Measurements from ENCODE around the gene C10orf71.

Gene C10orf71

DNA sequence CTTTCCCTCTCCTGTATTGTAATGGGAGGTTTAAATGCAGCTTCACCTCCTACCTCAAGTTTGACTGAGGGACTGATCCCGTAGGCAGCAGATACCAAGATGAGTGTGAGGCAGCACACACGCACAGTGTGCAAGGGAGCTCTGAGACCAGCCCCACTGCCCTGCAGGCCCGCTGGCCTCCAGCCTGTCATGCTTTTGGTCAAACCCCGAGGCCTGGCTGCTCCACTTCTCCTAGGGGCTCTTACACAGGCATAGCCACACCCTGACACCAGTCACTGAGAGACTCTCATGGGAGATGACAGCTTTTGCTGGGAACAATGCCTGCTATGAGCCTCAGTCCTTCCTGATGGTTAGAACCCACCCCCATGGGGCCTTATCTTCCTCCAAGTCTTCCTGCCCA, 69.3 kb downstream of the C10orf71 start:
- H3K27me3 ChIP-seq (replicated peaks; ENCODE audit: control insufficient read depth, insufficient read depth, low read length) = peaks cover 2% of the 10 kb centered on the region
- TF ChIP-seq, protein P1, sequence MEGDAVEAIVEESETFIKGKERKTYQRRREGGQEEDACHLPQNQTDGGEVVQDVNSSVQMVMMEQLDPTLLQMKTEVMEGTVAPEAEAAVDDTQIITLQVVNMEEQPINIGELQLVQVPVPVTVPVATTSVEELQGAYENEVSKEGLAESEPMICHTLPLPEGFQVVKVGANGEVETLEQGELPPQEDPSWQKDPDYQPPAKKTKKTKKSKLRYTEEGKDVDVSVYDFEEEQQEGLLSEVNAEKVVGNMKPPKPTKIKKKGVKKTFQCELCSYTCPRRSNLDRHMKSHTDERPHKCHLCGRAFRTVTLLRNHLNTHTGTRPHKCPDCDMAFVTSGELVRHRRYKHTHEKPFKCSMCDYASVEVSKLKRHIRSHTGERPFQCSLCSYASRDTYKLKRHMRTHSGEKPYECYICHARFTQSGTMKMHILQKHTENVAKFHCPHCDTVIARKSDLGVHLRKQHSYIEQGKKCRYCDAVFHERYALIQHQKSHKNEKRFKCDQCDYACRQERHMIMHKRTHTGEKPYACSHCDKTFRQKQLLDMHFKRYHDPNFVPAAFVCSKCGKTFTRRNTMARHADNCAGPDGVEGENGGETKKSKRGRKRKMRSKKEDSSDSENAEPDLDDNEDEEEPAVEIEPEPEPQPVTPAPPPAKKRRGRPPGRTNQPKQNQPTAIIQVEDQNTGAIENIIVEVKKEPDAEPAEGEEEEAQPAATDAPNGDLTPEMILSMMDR (IDR thresholded peaks at IDR 0.05; ENCODE audit: insufficient read depth, low read length, poor library complexity, severe bottlenecking) = no peak
- H3K4me3 ChIP-seq (replicated peaks; ENCODE audit: low read depth, low read length) = no peak overlapping the region
- DNase-seq (ENCODE audit: extremely low read depth, insufficient read length) = no peak
- no peaks in the 10 kb centered on the region for H3K36me3 ChIP-seq (ENCODE audit: control insufficient read depth, insufficient read depth, low read length)

DNA sequence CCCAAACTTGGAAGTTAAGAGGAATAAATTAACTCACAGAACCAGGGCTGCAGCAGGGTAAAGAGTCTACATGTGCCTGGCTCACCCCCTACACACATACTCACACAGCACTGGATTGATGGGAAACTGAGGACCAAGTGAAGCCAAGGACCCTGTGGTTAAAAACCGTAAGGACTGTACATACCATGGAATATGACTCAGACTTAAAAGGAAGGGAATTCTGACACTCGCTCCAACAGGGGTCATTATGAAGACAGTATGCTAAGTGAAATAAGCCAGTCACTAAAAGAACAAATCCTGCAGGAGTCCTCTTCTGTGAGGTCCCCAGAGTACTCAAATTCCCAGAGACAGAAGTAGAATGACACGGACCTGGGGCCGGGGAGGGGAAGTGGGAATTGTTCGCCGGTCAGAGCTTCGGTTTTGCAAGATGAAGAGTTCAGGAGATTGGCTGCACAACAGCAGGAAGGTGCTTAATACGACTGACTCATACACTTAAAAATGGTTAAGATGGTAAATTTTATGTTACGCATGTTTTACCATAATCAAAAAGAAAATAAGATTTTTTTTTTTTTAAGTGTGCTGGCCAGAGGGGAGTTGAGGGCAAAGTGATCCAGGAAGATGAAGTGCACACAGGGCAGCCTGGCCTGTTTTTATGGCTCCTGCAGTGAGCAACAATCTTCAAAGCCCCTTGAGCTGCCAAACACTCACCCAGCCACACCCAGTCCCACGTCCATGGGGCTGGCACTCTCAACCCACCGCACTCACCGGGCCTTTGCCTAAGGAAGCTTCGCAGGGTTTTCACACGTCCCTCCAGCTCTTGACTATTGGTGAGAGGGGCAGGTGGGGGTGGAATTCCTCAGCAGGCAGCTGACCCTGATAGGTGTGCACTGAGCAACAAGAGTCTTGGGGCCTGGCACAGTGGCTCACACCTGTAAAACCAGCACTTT, 70.5 kb downstream of the C10orf71 start:
- peaks cover 2% of the 10 kb centered on the region for H3K27me3 ChIP-seq (replicated peaks; ENCODE audit: control insufficient read depth, insufficient read depth, low read length)
- TF ChIP-seq, protein P1 (IDR thresholded peaks at IDR 0.05; ENCODE audit: insufficient read depth, low read length, poor library complexity, severe bottlenecking) = no peak
- no peaks in the 10 kb centered on the region for H3K36me3 ChIP-seq (ENCODE audit: control insufficient read depth, insufficient read depth, low read length)
- no peak overlapping the region for H3K4me3 ChIP-seq (replicated peaks; ENCODE audit: low read depth, low read length)
- DNase-seq (ENCODE audit: extremely low read depth, insufficient read length) = no peak

DNA sequence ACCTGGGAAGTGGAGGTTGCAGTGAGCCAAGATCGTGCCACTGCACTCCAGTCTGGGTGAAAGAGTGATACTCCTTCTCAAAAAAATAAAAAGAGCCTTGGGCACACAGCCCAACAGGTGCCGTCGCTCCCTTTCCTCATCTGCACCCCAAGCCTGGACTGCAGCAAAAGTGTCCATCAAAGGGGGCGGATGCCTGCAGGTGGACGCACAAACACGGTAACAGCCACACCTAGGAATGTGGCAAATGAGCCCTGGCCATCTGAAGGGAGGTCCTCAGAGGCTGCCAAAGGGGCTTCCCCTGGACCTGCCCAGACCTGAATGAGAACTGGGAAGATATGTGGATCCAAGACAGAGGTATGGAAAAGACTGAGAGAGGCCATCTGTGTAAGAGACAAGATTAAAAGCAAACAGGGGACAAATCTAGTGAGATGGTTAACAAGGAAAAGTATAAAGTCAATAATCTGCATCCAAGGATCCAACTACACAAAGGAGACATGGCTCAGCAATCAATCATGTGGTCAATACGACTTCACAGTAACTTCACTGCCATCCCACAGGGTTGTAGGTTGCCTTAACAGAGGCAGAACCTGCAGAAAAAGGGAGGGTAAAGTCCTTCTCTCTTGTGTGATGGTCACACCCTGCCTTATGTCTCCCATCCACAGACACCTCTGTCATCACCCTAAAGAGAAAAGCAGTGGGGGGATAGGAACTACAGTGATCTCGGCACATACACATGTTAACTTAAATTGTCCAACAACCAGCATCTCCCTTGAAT, 71.5 kb downstream of the C10orf71 start:
- no peak for DNase-seq (ENCODE audit: extremely low read depth, insufficient read length)
- Histone ChIP-seq H3K4me3 (replicated peaks; ENCODE audit: low read depth, low read length) (no peak overlapping the region), H3K27me3 (replicated peaks; ENCODE audit: control insufficient read depth, insufficient read depth, low read length) (peaks cover 2% of the 10 kb centered on the region), H3K36me3 (ENCODE audit: control insufficient read depth, insufficient read depth, low read length) (no peaks in the 10 kb centered on the region)
- TF ChIP-seq, protein P1 (IDR thresholded peaks at IDR 0.05; ENCODE audit: insufficient read depth, low read length, poor library complexity, severe bottlenecking) = no peak

DNA sequence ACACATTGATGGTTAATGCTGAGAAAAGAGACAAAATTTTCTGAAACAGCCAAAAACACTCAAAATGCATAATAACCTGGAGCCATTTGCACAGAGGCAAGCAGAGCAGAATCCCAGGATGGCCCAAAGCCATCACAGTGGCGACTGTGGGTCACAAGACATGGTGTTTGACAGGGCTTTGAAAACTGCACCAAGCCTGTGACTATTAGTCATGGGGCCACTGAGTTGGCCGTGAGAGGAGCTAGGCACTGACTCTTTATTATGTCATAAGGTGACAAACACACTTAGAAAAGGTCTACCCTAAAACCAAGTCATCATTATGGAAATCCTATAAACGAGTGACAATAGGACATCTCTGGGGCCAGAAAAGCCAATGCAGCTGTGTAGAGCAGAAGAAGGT, 73.0 kb downstream of the C10orf71 start:
- no peak overlapping the region for H3K4me3 ChIP-seq (replicated peaks; ENCODE audit: low read depth, low read length)
- TF ChIP-seq, protein P1 (IDR thresholded peaks at IDR 0.05; ENCODE audit: insufficient read depth, low read length, poor library complexity, severe bottlenecking) = no peak
- H3K27me3 ChIP-seq (replicated peaks; ENCODE audit: control insufficient read depth, insufficient read depth, low read length) = peaks cover 2% of the 10 kb centered on the region
- DNase-seq (ENCODE audit: extremely low read depth, insufficient read length) = no peak
- H3K36me3 ChIP-seq (ENCODE audit: control insufficient read depth, insufficient read depth, low read length) = no peaks in the 10 kb centered on the region

DNA sequence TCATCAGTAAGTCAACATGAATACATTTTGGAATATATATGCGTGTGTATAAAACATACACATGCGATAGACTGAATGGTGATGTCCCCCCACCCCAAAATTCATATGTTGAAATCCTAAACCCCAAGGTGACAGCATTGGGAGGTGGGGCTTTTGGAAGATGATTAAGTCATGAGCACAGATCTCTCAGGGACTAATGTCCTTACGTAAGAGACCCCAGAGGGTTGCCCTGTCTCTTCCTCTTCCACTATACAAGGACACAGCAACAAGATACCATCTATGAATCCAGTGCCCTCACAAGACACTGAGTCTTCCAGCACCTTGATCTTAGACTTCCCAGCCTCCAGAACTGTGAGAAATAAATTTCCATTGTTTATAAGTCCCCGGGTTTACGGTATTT, 74.4 kb downstream of the C10orf71 start:
- no peak for DNase-seq (ENCODE audit: extremely low read depth, insufficient read length)
- TF ChIP-seq, protein P1 (IDR thresholded peaks at IDR 0.05; ENCODE audit: insufficient read depth, low read length, poor library complexity, severe bottlenecking) = no peak
- Histone ChIP-seq H3K36me3 (ENCODE audit: control insufficient read depth, insufficient read depth, low read length) (no peaks in the 10 kb centered on the region), H3K4me3 (replicated peaks; ENCODE audit: low read depth, low read length) (no peak overlapping the region), H3K27me3 (replicated peaks; ENCODE audit: control insufficient read depth, insufficient read depth, low read length) (no peaks in the 10 kb centered on the region)

Measured in GM06990 (cell line).